CD14-positive monocyte (primary cell): ENCODE measurements around the gene CPEB1. TPM values are rescaled to one million over a fixed set of nuclear protein-coding genes. Genes with fewer than 3 reads are reported as not detected.

Experiments used
- DNase-seq, 3 donors: peaks; one replicate each; pipeline ENCODE4 v3.0.0-alpha.2; 2011 to 2022
- H2AFZ ChIP-seq: 2 replicates; pipeline ENCODE4 v1.6.0; 2012; ENCODE audit warnings: mild to moderate bottlenecking, low read depth, low read length, inconsistent platforms; ENCODE audit not compliant: insufficient read depth, poor library complexity, severe bottlenecking
- H3K27ac ChIP-seq, 2 donors: 1 replicate in 1 of 2; 2 replicates in 1 of 2; pipeline ENCODE4 v1.5.1; 2012 to 2013; ENCODE audit warnings: low read length in 2 of 2, control low read depth in 1 of 2, inconsistent platforms in 1 of 2, low read depth in 1 of 2, mild to moderate bottlenecking in 1 of 2
- H3K27me3 ChIP-seq, 2 donors: one replicate each; pipeline versions ENCODE4 v1.6.0 to v1.6.1; 2011 to 2013; ENCODE audit warnings: low read length in 2 of 2; ENCODE audit not compliant: control insufficient read depth in 2 of 2, insufficient read depth in 2 of 2
- H3K36me3 ChIP-seq, 2 donors: replicated peaks in 1 of 2; 1 replicate in 1 of 2; 2 replicates in 1 of 2; pipeline versions ENCODE4 v1.5.1 to v1.6.1; 2012 to 2013; ENCODE audit warnings: low read length in 2 of 2, control low read depth in 1 of 2, inconsistent platforms in 1 of 2, mild to moderate bottlenecking in 1 of 2; ENCODE audit not compliant: insufficient read depth in 2 of 2, control insufficient read depth in 1 of 2
- H3K4me1 ChIP-seq, 2 donors: 1 replicate in 1 of 2; 2 replicates in 1 of 2; pipeline versions ENCODE4 v1.5.1 to v1.6.1; 2012 to 2013; ENCODE audit warnings: low read length in 2 of 2, control low read depth in 1 of 2, inconsistent platforms in 1 of 2, mild to moderate bottlenecking in 1 of 2, moderate library complexity in 1 of 2; ENCODE audit not compliant: insufficient read depth in 2 of 2, control insufficient read depth in 1 of 2
- H3K4me2 ChIP-seq: replicated peaks from 2 replicates; pipeline ENCODE3; 2012; ENCODE audit warnings: low read length, moderate library complexity, mild to moderate bottlenecking; ENCODE audit not compliant: poor library complexity, severe bottlenecking; ENCODE audit errors: extremely low read depth
- H3K4me3 ChIP-seq, 3 experiments: fragments of 200-600 bp in 1 of 3; sonication (generic) in 1 of 3; replicated peaks in 1 of 3; 1 replicate in 2 of 3; 2 replicates in 1 of 3; pipeline ENCODE4 v1.5.1; 2011 to 2013; ENCODE audit warnings: low read length in 3 of 3, mild to moderate bottlenecking in 3 of 3, control low read depth in 2 of 3, low read depth in 2 of 3, inconsistent platforms in 1 of 3, moderate library complexity in 1 of 3
- H3K79me2 ChIP-seq: 2 replicates; pipeline ENCODE4 v1.6.0; 2012; ENCODE audit warnings: mild to moderate bottlenecking, control low read depth, inconsistent platforms, low read length, moderate library complexity; ENCODE audit not compliant: insufficient read depth
- H3K9ac ChIP-seq: 2 replicates; pipeline ENCODE4 v1.6.0; 2017; ENCODE audit warnings: low read length, mild to moderate bottlenecking; ENCODE audit not compliant: insufficient read depth, poor library complexity, severe bottlenecking
- H3K9me3 ChIP-seq, 2 donors: replicated peaks in 1 of 2; 1 replicate in 1 of 2; 2 replicates in 1 of 2; pipeline versions ENCODE4 v1.5.1 to v1.6.1; 2012 to 2013; ENCODE audit warnings: low read length in 2 of 2, control low read depth in 1 of 2; ENCODE audit not compliant: control insufficient read depth in 1 of 2, insufficient read depth in 1 of 2
- H4K20me1 ChIP-seq: 2 replicates; pipeline ENCODE4 v1.6.0; 2012; ENCODE audit warnings: mild to moderate bottlenecking, low read length, control low read depth, moderate library complexity; ENCODE audit not compliant: insufficient read depth
- H3K27ac Mint-ChIP-seq, 7 donors: one replicate each; pipeline ENCODE4 v1.8.0; 2020; ENCODE audit warnings: mild to moderate bottlenecking in 7 of 7, mixed read lengths in 7 of 7, moderate library complexity in 6 of 7, inconsistent platforms in 2 of 7
- H3K27me3 Mint-ChIP-seq, 3 donors: one replicate each; pipeline ENCODE4 v1.8.0; 2021 to 2022; ENCODE audit warnings: low read depth in 3 of 3, mild to moderate bottlenecking in 3 of 3, mixed read lengths in 3 of 3, moderate library complexity in 3 of 3, inconsistent platforms in 1 of 3
- H3K36me3 Mint-ChIP-seq, 2 donors: one replicate each; pipeline ENCODE4 v1.8.0; 2020; ENCODE audit warnings: mixed read lengths in 2 of 2, inconsistent platforms in 1 of 2, mild to moderate bottlenecking in 1 of 2
- H3K4me1 Mint-ChIP-seq: one replicate; pipeline ENCODE4 v1.8.0; 2020; ENCODE audit warnings: mild to moderate bottlenecking, mixed read lengths
- H3K4me3 Mint-ChIP-seq, 2 donors: one replicate each; pipeline ENCODE4 v1.8.0; 2020; ENCODE audit warnings: mild to moderate bottlenecking in 2 of 2, mixed read lengths in 2 of 2, moderate library complexity in 1 of 2
- H3K9me3 Mint-ChIP-seq, 7 donors: one replicate each; pipeline ENCODE4 v1.8.0; 2020 to 2022; ENCODE audit warnings: mixed read lengths in 7 of 7, mild to moderate bottlenecking in 6 of 7, moderate library complexity in 6 of 7, inconsistent platforms in 2 of 7
- WGBS: methylation state at CpG from one replicate; pipeline ENCODE4 v1.1.5; 2013; ENCODE audit warnings: missing lambda C conversion rate; ENCODE audit not compliant: insufficient coverage; 5-methylcytosine and 5-hydroxymethylcytosine counted together
- intact Hi-C, 2 donors: fragments of 100-400 bp; cut with micrococcal nuclease; formaldehyde crosslinking; loops; one replicate each; pipeline versions ENCODE4 v1.15.0 to v1.15.1; 2023
- polyA plus RNA-seq, 3 donors: library from polyadenylated mRNA; depleted of rRNA in 1 of 3; unstranded in 2 of 3; stranded (reverse) in 1 of 3; fragments of 300-500 nt in 2 of 3; fragments of >200 nt in 1 of 3; fragmentation: Illumina TruSeq in 2 of 3; gene quantifications; 1 replicate in 2 of 3; 2 replicates in 1 of 3; pipeline ENCODE4 v1.2.3, GENCODE V29; 2012 to 2021
- TF ChIP-seq, protein P1 (sequence below): fragments of 200-600 bp; IDR thresholded peaks from one replicate; pipeline ENCODE4 v1.8.0; 2022; ENCODE audit warnings: antibody characterized with exemption, mild to moderate bottlenecking

Gene CPEB1
- polyA plus RNA-seq, 3 donors, result not detected

DNA sequence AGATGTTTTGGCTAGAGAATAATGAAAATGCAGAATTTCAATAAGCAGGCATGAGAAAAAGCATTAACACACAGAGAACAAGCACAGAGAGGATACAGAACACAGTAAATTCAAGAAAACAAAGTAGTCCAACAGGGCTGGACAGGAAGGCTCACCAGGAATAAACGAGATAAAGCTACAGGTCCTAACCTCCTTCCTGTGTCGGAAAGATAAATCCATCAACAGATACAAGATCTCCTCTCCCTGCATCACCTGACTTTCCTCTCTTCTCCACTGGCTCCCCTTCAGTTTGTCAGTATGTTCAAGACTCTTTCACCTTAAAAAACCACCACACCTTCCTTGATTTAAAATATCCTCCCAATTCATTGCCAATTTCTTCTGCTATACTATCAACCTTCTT, 11.4 kb downstream of the CPEB1 start:
- WGBS, result 66% methylated on average over 2 of the region's 2 CpGs
- Histone ChIP-seq H3K79me2 (no peaks in the 10 kb centered on the region), H2AFZ (no peak overlapping the region), H3K27ac (no peak overlapping the region), H4K20me1 (no peaks in the 10 kb centered on the region), H3K27me3 (peaks cover 18 to 22% of the 10 kb centered on the region in 2 donors), H3K4me1 (no peaks in the 10 kb centered on the region), H3K9me3 (no peaks in the 10 kb centered on the region), H3K4me2 (no peak overlapping the region), H3K36me3 (no peaks in the 10 kb centered on the region), H3K4me3 (no peak overlapping the region), H3K9ac (no peak overlapping the region)
- H3K36me3 Mint-ChIP-seq, result no peaks in the 10 kb centered on the region
- no peak for DNase-seq
- H3K27me3 Mint-ChIP-seq, result peaks cover 13 to 21% (median 17%) of the 10 kb centered on the region in 3 donors
- TF ChIP-seq, protein P1, sequence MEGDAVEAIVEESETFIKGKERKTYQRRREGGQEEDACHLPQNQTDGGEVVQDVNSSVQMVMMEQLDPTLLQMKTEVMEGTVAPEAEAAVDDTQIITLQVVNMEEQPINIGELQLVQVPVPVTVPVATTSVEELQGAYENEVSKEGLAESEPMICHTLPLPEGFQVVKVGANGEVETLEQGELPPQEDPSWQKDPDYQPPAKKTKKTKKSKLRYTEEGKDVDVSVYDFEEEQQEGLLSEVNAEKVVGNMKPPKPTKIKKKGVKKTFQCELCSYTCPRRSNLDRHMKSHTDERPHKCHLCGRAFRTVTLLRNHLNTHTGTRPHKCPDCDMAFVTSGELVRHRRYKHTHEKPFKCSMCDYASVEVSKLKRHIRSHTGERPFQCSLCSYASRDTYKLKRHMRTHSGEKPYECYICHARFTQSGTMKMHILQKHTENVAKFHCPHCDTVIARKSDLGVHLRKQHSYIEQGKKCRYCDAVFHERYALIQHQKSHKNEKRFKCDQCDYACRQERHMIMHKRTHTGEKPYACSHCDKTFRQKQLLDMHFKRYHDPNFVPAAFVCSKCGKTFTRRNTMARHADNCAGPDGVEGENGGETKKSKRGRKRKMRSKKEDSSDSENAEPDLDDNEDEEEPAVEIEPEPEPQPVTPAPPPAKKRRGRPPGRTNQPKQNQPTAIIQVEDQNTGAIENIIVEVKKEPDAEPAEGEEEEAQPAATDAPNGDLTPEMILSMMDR, result no peak
- peak overlapping the region in 1 of 2 donors; percentile 22 for H3K4me3 Mint-ChIP-seq
- H3K9me3 Mint-ChIP-seq, result peaks cover 0 to 1% (median 0%) of the 10 kb centered on the region in 7 donors
- intact Hi-C loops, result no loop called here
- H3K27ac Mint-ChIP-seq, result no peak overlapping the region
- no peaks in the 10 kb centered on the region for H3K4me1 Mint-ChIP-seq

DNA sequence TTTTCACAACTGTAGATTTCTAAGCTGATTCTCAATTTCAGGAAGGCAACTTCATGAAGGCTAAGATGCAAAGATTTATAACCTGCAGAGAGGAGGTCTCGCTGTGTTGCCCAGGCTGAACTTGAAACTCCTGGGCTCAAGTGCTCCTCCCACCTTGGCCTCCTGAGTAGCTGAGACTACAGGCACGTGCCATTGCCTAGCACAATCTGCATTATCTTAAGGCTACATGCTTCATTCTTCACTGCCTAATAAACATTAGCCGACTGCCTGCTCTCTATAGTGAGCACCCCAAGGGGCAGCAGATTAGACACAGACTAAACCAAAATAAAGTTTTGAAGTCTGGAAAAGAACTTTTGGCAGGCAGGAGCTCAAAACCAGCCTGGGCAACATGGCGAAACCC, 17.1 kb downstream of the CPEB1 start:
- Histone ChIP-seq H3K4me3 (no peak overlapping the region), H3K79me2 (no peaks in the 10 kb centered on the region), H3K4me1 (no peaks in the 10 kb centered on the region), H3K4me2 (no peak overlapping the region), H4K20me1 (no peaks in the 10 kb centered on the region), H3K27ac (no peak overlapping the region), H3K9me3 (no peaks in the 10 kb centered on the region), H3K36me3 (no peaks in the 10 kb centered on the region), H3K27me3 (no peaks in the 10 kb centered on the region), H2AFZ (no peak overlapping the region), H3K9ac (no peak overlapping the region)
- H3K27me3 Mint-ChIP-seq, result peaks cover 5 to 12% (median 5%) of the 10 kb centered on the region in 3 donors
- no peaks in the 10 kb centered on the region for H3K36me3 Mint-ChIP-seq
- no peak for DNase-seq
- H3K4me3 Mint-ChIP-seq, result no peak overlapping the region
- H3K9me3 Mint-ChIP-seq, result peaks cover 0 to 3% (median 0%) of the 10 kb centered on the region in 7 donors
- H3K27ac Mint-ChIP-seq, result no peak overlapping the region
- TF ChIP-seq, protein P1, result no peak
- intact Hi-C loops, result no loop called here
- no peaks in the 10 kb centered on the region for H3K4me1 Mint-ChIP-seq
- WGBS, result 75% methylated on average over 2 of the region's 4 CpGs
